ENCODE data around the gene CTU1.

DNA sequence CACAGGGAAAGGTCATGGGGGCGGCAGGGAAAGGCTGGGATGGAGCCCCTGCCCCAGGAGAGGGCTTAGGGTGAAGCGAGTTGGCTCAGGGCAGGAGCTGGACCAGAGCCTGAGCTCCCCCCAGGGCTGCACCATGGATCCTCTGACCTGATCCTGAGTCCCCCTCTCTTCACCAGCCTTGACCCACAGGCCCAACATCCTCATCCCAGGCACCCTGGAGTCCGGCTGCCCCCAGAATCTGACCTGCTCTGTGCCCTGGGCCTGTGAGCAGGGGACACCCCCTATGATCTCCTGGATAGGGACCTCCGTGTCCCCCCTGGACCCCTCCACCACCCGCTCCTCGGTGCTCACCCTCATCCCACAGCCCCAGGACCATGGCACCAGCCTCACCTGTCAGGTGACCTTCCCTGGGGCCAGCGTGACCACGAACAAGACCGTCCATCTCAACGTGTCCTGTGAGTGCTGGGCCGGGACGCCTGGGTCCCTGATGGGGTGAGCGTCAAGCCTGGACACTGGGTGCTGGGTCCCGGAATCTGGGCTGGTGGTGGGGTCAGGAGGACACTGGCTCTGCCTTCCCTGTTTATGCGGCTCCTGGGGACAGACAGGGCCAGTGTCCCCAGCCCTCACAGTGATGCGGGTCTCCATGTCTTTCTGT lies 17.3 kb upstream of the CTU1 start:
- TF ChIP-seq, protein P1, sequence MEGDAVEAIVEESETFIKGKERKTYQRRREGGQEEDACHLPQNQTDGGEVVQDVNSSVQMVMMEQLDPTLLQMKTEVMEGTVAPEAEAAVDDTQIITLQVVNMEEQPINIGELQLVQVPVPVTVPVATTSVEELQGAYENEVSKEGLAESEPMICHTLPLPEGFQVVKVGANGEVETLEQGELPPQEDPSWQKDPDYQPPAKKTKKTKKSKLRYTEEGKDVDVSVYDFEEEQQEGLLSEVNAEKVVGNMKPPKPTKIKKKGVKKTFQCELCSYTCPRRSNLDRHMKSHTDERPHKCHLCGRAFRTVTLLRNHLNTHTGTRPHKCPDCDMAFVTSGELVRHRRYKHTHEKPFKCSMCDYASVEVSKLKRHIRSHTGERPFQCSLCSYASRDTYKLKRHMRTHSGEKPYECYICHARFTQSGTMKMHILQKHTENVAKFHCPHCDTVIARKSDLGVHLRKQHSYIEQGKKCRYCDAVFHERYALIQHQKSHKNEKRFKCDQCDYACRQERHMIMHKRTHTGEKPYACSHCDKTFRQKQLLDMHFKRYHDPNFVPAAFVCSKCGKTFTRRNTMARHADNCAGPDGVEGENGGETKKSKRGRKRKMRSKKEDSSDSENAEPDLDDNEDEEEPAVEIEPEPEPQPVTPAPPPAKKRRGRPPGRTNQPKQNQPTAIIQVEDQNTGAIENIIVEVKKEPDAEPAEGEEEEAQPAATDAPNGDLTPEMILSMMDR (conservative IDR thresholded peaks at IDR 0.05; ENCODE audit: low read length), result no peak
- TF ChIP-seq EZH2phosphoT487 (IDR thresholded peaks at IDR 0.05; ENCODE audit: borderline replicate concordance, low read depth, low read length), result no peak
